ENCODE results near the gene UPK3A. TPM values are rescaled to one million over a fixed set of nuclear protein-coding genes. Genes with fewer than 3 reads are reported as not detected.

UPK3A gene
- total and polyA plus RNA-seq, 2 of the 13 experiments (the other 11 are each of a cell fraction or from before 2014, with no cell fraction given): 10.5 to 13.8 TPM

DNA sequence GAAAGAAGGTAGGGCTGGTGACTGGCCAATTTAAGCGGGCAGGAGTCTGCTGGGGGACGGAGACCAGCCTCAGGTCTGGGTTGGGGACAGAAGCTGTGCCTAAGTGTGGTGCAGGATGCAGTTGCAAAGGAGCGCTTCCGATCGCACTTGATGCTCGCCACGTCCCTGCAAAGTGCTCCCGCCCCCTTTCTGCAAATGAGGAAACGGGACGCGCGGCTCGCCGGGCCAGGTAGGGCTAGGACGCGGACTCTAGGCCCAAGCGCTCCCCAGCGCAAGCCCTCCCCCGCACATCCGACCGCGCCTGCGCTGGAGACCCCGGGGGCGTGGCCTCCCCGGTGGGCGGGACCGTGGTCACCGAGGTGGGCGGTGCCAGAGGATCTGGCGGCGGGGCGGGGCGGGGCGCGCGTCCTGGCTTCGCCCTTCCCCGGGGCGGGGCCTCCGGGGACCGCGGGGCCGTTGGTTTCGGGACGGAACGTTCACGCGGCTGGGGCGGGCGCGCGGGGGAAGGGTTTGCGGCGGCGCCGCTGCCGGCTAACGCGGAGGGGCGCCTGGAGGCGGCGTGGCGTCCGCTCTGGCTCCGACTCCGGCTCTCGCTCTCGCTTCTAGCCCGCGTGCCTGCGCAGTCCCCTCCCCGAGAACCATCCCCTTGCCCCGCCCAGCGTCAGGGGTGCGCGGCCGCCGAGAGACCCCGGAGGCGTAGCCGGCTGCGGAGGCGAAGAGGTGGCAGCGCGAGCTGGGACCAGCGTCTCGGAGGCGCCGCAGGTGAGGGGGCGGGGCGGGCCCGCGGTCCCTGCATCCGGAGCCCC is 24.9 kb downstream of the UPK3A start, which contains the start of gene FAM118A (continued):
- TF ChIP-seq MTF2 (CRISPR knock-in tag; IDR thresholded peaks at IDR 0.05; ENCODE audit: borderline replicate concordance) (0 out of 2 replicates have a peak, but pooled peaks have one; percentile 16), DR1 (CRISPR knock-in tag; IDR thresholded peaks at IDR 0.05) (peak; percentile 49; the same call in 1 of the 2 replicates), RBM39 (IDR thresholded peaks at IDR 0.05; ENCODE audit: low read depth, low read length, poor library complexity, severe bottlenecking) (peak; percentile 46), FOXK1 (CRISPR knock-in tag; IDR thresholded peaks at IDR 0.05; ENCODE audit: borderline replicate concordance, low read depth) (peak; percentile 55; the same call in 1 of the 2 replicates), ZNF629 (CRISPR knock-in tag; conservative IDR thresholded peaks at IDR 0.05) (peak; percentile 44; the same call in 1 of the 2 replicates), ZNF292 (CRISPR knock-in tag; IDR thresholded peaks at IDR 0.05; ENCODE audit: borderline replicate concordance, low read depth) (no peak), BORCS8-MEF2B (CRISPR knock-in tag; IDR thresholded peaks at IDR 0.05) (peak; percentile 69), NBN (conservative IDR thresholded peaks at IDR 0.05) (no peak), TP53 (CRISPR knock-in tag; conservative IDR thresholded peaks at IDR 0.05) (no peak), ZNF431 (CRISPR knock-in tag; IDR thresholded peaks at IDR 0.05; ENCODE audit: borderline replicate concordance, low read depth) (0 out of 2 replicates have a peak, but pooled peaks have one; percentile 58), HCFC1 (IDR thresholded peaks at IDR 0.05; ENCODE audit: low read depth, low read length) (peak; percentile 55), ELF3 (CRISPR knock-in tag; IDR thresholded peaks at IDR 0.05) (peak; percentile 91), RBM22 (optimal IDR thresholded peaks at IDR 0.05; ENCODE audit: low read length) (no peak)
- TF ChIP-seq, protein P1, sequence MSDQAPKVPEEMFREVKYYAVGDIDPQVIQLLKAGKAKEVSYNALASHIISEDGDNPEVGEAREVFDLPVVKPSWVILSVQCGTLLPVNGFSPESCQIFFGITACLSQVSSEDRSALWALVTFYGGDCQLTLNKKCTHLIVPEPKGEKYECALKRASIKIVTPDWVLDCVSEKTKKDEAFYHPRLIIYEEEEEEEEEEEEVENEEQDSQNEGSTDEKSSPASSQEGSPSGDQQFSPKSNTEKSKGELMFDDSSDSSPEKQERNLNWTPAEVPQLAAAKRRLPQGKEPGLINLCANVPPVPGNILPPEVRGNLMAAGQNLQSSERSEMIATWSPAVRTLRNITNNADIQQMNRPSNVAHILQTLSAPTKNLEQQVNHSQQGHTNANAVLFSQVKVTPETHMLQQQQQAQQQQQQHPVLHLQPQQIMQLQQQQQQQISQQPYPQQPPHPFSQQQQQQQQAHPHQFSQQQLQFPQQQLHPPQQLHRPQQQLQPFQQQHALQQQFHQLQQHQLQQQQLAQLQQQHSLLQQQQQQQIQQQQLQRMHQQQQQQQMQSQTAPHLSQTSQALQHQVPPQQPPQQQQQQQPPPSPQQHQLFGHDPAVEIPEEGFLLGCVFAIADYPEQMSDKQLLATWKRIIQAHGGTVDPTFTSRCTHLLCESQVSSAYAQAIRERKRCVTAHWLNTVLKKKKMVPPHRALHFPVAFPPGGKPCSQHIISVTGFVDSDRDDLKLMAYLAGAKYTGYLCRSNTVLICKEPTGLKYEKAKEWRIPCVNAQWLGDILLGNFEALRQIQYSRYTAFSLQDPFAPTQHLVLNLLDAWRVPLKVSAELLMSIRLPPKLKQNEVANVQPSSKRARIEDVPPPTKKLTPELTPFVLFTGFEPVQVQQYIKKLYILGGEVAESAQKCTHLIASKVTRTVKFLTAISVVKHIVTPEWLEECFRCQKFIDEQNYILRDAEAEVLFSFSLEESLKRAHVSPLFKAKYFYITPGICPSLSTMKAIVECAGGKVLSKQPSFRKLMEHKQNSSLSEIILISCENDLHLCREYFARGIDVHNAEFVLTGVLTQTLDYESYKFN (CRISPR knock-in tag; conservative IDR thresholded peaks at IDR 0.05): peak; percentile 51
- TF ChIP-seq, protein P2, sequence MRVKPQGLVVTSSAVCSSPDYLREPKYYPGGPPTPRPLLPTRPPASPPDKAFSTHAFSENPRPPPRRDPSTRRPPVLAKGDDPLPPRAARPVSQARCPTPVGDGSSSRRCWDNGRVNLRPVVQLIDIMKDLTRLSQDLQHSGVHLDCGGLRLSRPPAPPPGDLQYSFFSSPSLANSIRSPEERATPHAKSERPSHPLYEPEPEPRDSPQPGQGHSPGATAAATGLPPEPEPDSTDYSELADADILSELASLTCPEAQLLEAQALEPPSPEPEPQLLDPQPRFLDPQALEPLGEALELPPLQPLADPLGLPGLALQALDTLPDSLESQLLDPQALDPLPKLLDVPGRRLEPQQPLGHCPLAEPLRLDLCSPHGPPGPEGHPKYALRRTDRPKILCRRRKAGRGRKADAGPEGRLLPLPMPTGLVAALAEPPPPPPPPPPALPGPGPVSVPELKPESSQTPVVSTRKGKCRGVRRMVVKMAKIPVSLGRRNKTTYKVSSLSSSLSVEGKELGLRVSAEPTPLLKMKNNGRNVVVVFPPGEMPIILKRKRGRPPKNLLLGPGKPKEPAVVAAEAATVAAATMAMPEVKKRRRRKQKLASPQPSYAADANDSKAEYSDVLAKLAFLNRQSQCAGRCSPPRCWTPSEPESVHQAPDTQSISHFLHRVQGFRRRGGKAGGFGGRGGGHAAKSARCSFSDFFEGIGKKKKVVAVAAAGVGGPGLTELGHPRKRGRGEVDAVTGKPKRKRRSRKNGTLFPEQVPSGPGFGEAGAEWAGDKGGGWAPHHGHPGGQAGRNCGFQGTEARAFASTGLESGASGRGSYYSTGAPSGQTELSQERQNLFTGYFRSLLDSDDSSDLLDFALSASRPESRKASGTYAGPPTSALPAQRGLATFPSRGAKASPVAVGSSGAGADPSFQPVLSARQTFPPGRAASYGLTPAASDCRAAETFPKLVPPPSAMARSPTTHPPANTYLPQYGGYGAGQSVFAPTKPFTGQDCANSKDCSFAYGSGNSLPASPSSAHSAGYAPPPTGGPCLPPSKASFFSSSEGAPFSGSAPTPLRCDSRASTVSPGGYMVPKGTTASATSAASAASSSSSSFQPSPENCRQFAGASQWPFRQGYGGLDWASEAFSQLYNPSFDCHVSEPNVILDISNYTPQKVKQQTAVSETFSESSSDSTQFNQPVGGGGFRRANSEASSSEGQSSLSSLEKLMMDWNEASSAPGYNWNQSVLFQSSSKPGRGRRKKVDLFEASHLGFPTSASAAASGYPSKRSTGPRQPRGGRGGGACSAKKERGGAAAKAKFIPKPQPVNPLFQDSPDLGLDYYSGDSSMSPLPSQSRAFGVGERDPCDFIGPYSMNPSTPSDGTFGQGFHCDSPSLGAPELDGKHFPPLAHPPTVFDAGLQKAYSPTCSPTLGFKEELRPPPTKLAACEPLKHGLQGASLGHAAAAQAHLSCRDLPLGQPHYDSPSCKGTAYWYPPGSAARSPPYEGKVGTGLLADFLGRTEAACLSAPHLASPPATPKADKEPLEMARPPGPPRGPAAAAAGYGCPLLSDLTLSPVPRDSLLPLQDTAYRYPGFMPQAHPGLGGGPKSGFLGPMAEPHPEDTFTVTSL (CRISPR knock-in tag; IDR thresholded peaks at IDR 0.05; ENCODE audit: borderline replicate concordance): no peak
- TF ChIP-seq, protein P3, sequence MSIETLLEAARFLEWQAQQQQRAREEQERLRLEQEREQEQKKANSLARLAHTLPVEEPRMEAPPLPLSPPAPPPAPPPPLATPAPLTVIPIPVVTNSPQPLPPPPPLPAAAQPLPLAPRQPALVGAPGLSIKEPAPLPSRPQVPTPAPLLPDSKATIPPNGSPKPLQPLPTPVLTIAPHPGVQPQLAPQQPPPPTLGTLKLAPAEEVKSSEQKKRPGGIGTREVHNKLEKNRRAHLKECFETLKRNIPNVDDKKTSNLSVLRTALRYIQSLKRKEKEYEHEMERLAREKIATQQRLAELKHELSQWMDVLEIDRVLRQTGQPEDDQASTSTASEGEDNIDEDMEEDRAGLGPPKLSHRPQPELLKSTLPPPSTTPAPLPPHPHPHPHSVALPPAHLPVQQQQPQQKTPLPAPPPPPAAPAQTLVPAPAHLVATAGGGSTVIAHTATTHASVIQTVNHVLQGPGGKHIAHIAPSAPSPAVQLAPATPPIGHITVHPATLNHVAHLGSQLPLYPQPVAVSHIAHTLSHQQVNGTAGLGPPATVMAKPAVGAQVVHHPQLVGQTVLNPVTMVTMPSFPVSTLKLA (IDR thresholded peaks at IDR 0.05): 0 out of 2 replicates have a peak, but pooled peaks have one; percentile 3
- TF ChIP-seq, protein P4, sequence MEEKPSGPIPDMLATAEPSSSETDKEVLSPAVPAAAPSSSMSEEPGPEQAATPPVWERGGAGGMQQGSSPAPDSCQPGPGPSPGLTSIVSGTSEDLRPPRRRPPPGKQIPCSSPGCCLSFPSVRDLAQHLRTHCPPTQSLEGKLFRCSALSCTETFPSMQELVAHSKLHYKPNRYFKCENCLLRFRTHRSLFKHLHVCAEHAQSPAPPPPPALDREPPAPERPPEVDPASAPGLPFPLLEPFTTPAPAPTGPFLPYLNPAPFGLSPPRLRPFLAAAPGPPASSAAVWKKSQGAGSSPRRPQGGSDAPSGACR (CRISPR knock-in tag; IDR thresholded peaks at IDR 0.05): peak; percentile 10; the same call in 1 of the 2 replicates
